ENCODE results near the gene OSTC. TPM values are rescaled to one million over a fixed set of nuclear protein-coding genes. Genes with fewer than 3 reads are reported as not detected.

OSTC gene
- polyA plus RNA-seq, 1 of the 3 experiments (the other 2 are of a cell fraction): 107 TPM

DNA sequence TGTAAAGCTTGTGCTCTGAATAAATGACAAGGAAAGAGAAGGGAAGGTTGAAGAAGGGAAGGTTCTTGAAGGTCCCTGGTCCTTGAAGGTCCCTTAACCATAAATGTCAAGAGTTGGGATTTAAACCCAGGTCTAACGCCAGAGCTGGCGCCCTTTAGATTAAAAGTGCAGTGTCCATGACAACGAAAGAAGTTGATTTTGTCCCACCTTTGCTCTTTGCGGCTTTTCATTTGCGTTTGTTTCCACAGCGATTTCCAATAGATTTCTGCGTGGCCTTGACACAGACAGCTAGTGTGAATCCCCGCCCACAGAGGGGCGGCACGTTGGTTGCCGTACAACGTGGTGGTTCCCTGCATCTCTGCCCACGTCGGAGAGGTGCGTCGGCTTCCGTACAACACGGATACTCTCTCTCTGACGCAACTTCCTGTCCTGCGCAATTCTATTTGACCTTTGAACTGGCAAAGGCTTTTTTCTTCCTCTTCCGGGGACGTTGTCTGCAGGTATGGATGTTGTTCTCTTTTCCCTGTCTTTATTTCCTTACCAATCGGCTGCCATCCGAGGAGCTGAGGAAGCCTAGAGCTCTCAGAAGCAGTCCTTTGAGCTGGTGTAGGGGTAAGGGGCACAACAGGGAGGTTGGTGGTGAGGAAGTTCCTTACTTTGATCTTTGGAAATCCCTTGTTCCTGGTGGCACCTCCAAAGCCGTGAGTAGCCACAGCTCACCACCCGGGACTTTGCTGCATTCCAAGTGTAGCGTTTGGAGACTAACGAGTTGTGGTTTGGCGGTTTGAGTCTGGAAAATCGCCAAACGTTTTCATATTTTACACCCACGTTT is 30.1 kb upstream of the OSTC start, which contains the start of gene RPL34:
Gene RPL34 (plus strand): TSS at position 476 of the 832 bp plus-strand sequence. CDS start 1,384 bp downstream, outside the sequence.
- peak within 1 kb of the TSS; percentile 99 for H2AFZ ChIP-seq (ENCODE audit: low read depth)
- H3K79me2 ChIP-seq (ENCODE audit: insufficient read depth): peaks cover 48% of the 10 kb centered on the region
- CTCF ChIA-PET: interaction anchor here (1.8 kb wide), 1 partner anchor 48 kb away, joined by 9 read pairs; no protein-coding TSS in a partner anchor
- H3K4me3 ChIP-seq (ENCODE audit: low read depth in 2 of 2, low read length in 1 of 2): peak within 1 kb of the TSS; percentile 97 to 99
- H3K27me3 ChIP-seq (ENCODE audit: insufficient read depth): no peaks in the 10 kb centered on the region
- DNase-seq: peak; percentile 85
- under 1% methylated on average over 29 of the region's 32 CpGs for WGBS (ENCODE audit: low lambda C conversion rate)
- no peaks in the 10 kb centered on the region for H3K9me2 ChIP-seq
- H3K27ac ChIP-seq (ENCODE audit: low read depth in 2 of 2, low read length in 1 of 2): peak within 1 kb of the TSS; percentile 70 to 95
- H4K20me1 ChIP-seq (ENCODE audit: insufficient read depth): peaks cover 42% of the 10 kb centered on the region
- H3K4me2 ChIP-seq: peak within 1 kb of the TSS; percentile 87
- peaks cover 35 to 44% of the 10 kb centered on the region in 2 experiments for H3K36me3 ChIP-seq (replicated peaks in 1 of 2; ENCODE audit: control insufficient read depth in 1 of 2, insufficient read depth in 2 of 2, low read length in 1 of 2)
- H3F3A ChIP-seq (replicated peaks; ENCODE audit: insufficient read depth): peaks cover 10% of the 10 kb centered on the region
- POLR2A ChIA-PET: interaction anchor here (0.9 to 2.8 kb wide), 7 partner anchors 10 to 900 kb away, joined by 3 to 18 read pairs (median 3); partner anchors contain the start of genes CYP2U1, OSTC and PAPSS1
- peaks cover 5% of the 10 kb centered on the region for H3K9me3 ChIP-seq
- H3K4me1 ChIP-seq (ENCODE audit: control insufficient read depth in 1 of 2, insufficient read depth in 2 of 2, low read depth in 1 of 2, low read length in 1 of 2): peaks cover 14 to 23% of the 10 kb centered on the region in 2 experiments; a peak in 3 of 4 replicates
- peak within 1 kb of the TSS; percentile 93 for H3K9ac ChIP-seq
- TF ChIP-seq, protein P1, sequence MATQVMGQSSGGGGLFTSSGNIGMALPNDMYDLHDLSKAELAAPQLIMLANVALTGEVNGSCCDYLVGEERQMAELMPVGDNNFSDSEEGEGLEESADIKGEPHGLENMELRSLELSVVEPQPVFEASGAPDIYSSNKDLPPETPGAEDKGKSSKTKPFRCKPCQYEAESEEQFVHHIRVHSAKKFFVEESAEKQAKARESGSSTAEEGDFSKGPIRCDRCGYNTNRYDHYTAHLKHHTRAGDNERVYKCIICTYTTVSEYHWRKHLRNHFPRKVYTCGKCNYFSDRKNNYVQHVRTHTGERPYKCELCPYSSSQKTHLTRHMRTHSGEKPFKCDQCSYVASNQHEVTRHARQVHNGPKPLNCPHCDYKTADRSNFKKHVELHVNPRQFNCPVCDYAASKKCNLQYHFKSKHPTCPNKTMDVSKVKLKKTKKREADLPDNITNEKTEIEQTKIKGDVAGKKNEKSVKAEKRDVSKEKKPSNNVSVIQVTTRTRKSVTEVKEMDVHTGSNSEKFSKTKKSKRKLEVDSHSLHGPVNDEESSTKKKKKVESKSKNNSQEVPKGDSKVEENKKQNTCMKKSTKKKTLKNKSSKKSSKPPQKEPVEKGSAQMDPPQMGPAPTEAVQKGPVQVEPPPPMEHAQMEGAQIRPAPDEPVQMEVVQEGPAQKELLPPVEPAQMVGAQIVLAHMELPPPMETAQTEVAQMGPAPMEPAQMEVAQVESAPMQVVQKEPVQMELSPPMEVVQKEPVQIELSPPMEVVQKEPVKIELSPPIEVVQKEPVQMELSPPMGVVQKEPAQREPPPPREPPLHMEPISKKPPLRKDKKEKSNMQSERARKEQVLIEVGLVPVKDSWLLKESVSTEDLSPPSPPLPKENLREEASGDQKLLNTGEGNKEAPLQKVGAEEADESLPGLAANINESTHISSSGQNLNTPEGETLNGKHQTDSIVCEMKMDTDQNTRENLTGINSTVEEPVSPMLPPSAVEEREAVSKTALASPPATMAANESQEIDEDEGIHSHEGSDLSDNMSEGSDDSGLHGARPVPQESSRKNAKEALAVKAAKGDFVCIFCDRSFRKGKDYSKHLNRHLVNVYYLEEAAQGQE (IDR thresholded peaks at IDR 0.05; ENCODE audit: low read depth, low read length): peak; percentile 55; the same call in 1 of the 2 replicates
- 0 out of 2 replicates have a peak, but pooled peaks have one; percentile 13 for TF ChIP-seq SIN3A (IDR thresholded peaks at IDR 0.05; ENCODE audit: borderline replicate concordance, low read depth, low read length)
- no peak for TF ChIP-seq EP300 (IDR thresholded peaks at IDR 0.05; ENCODE audit: borderline replicate concordance in 1 of 2, low read depth in 1 of 2, low read length in 1 of 2)
- TF ChIP-seq TCF12 (IDR thresholded peaks at IDR 0.05): peak; percentile 16; the same call in 1 of the 2 replicates
- TF ChIP-seq, protein P2, sequence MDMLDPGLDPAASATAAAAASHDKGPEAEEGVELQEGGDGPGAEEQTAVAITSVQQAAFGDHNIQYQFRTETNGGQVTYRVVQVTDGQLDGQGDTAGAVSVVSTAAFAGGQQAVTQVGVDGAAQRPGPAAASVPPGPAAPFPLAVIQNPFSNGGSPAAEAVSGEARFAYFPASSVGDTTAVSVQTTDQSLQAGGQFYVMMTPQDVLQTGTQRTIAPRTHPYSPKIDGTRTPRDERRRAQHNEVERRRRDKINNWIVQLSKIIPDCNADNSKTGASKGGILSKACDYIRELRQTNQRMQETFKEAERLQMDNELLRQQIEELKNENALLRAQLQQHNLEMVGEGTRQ (IDR thresholded peaks at IDR 0.05; ENCODE audit: borderline replicate concordance, low read depth, low read length): no peak
- TF ChIP-seq, protein P3, sequence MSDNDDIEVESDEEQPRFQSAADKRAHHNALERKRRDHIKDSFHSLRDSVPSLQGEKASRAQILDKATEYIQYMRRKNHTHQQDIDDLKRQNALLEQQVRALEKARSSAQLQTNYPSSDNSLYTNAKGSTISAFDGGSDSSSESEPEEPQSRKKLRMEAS (IDR thresholded peaks at IDR 0.05; ENCODE audit: low read depth): peak; percentile 93
- TF ChIP-seq FOXJ3 (CRISPR knock-in tag; IDR thresholded peaks at IDR 0.05): no peak
- TF ChIP-seq FOSL2 (IDR thresholded peaks at IDR 0.05; ENCODE audit: borderline replicate concordance, low read depth): no peak
- no peak for TF ChIP-seq FOXM1 (IDR thresholded peaks at IDR 0.05; ENCODE audit: low read depth)
- TF ChIP-seq NRF1 (IDR thresholded peaks at IDR 0.05; ENCODE audit: low read depth, low read length): peak; percentile 76
- TF ChIP-seq YY1 (IDR thresholded peaks at IDR 0.05; ENCODE audit: low read depth): peak; percentile 96
- TF ChIP-seq MEF2A (IDR thresholded peaks at IDR 0.05; ENCODE audit: borderline replicate concordance, low read depth): no peak
- TF ChIP-seq EZH2phosphoT487 (IDR thresholded peaks at IDR 0.05; ENCODE audit: borderline replicate concordance, low read depth): no peak
- TF ChIP-seq POLR2AphosphoS5 (IDR thresholded peaks at IDR 0.05; ENCODE audit: low read depth, low read length): peak; percentile 99
- TF ChIP-seq, protein P4, sequence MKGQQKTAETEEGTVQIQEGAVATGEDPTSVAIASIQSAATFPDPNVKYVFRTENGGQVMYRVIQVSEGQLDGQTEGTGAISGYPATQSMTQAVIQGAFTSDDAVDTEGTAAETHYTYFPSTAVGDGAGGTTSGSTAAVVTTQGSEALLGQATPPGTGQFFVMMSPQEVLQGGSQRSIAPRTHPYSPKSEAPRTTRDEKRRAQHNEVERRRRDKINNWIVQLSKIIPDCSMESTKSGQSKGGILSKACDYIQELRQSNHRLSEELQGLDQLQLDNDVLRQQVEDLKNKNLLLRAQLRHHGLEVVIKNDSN (IDR thresholded peaks at IDR 0.05; ENCODE audit: borderline replicate concordance, low read depth): no peak
- TF ChIP-seq GABPA (IDR thresholded peaks at IDR 0.05; ENCODE audit: low read depth): peak; percentile 100
- peak; percentile 97 for TF ChIP-seq TAF1 (IDR thresholded peaks at IDR 0.05; ENCODE audit: borderline replicate concordance, low read depth, low read length)
- TF ChIP-seq, protein P5, sequence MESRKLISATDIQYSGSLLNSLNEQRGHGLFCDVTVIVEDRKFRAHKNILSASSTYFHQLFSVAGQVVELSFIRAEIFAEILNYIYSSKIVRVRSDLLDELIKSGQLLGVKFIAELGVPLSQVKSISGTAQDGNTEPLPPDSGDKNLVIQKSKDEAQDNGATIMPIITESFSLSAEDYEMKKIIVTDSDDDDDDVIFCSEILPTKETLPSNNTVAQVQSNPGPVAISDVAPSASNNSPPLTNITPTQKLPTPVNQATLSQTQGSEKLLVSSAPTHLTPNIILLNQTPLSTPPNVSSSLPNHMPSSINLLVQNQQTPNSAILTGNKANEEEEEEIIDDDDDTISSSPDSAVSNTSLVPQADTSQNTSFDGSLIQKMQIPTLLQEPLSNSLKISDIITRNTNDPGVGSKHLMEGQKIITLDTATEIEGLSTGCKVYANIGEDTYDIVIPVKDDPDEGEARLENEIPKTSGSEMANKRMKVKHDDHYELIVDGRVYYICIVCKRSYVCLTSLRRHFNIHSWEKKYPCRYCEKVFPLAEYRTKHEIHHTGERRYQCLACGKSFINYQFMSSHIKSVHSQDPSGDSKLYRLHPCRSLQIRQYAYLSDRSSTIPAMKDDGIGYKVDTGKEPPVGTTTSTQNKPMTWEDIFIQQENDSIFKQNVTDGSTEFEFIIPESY (IDR thresholded peaks at IDR 0.05; ENCODE audit: borderline replicate concordance, low read depth): no peak
- TF ChIP-seq, protein P6, sequence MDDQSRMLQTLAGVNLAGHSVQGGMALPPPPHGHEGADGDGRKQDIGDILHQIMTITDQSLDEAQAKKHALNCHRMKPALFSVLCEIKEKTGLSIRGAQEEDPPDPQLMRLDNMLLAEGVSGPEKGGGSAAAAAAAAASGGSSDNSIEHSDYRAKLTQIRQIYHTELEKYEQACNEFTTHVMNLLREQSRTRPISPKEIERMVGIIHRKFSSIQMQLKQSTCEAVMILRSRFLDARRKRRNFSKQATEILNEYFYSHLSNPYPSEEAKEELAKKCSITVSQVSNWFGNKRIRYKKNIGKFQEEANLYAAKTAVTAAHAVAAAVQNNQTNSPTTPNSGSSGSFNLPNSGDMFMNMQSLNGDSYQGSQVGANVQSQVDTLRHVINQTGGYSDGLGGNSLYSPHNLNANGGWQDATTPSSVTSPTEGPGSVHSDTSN (IDR thresholded peaks at IDR 0.05): no peak
- TF ChIP-seq ELF1 (IDR thresholded peaks at IDR 0.05): peak; percentile 93
- peak; percentile 56; the same call in 1 of the 2 replicates for TF ChIP-seq MXI1 (IDR thresholded peaks at IDR 0.05; ENCODE audit: low read depth, low read length)
- TF ChIP-seq CHD2 (IDR thresholded peaks at IDR 0.05; ENCODE audit: low read length, partially characterized antibody): peak; percentile 97
- TF ChIP-seq TEAD4 (IDR thresholded peaks at IDR 0.05; ENCODE audit: borderline replicate concordance, insufficient read depth): no peak

Measured in SK-N-SH (cell line).